GM12875 (cell line): ENCODE data around the gene LDB2.

ENCODE experiments used
- H3K4me3 ChIP-seq: one replicate; pipeline ENCODE4 v1.5.1; 2011; ENCODE audit warnings: low read depth, low read length, control low read depth
- CTCF ChIP-seq: IDR thresholded peaks from 2 replicates; pipeline ENCODE4 v1.5.1; 2011; ENCODE audit warnings: low read depth, mild to moderate bottlenecking, control low read depth, inconsistent platforms, low read length, moderate library complexity, borderline replicate concordance; ENCODE audit not compliant: insufficient read depth

Gene LDB2

GRCh38 chr4:16598597-16599206 is 299.7 kb downstream of the LDB2 start:
- H3K4me3 ChIP-seq = no peak overlapping the region
- no peak for TF ChIP-seq CTCF

- H3K4me3 ChIP-seq = no peak overlapping the region
- no peak for TF ChIP-seq CTCF
Measured at GRCh38 chr4:16597845-16598596, 300.4 kb downstream of the LDB2 start.

GRCh38 chr4:16597443-16597842 is 301.0 kb downstream of the LDB2 start:
- no peak overlapping the region for H3K4me3 ChIP-seq
- TF ChIP-seq CTCF = no peak

GRCh38 chr4:16596267-16596666 is 302.2 kb downstream of the LDB2 start:
- TF ChIP-seq CTCF = no peak
- H3K4me3 ChIP-seq = no peak overlapping the region

GRCh38 chr4:16594128-16594527 is 304.3 kb downstream of the LDB2 start:
- TF ChIP-seq CTCF = no peak
- H3K4me3 ChIP-seq = no peak overlapping the region

GRCh38 chr4:16593386-16593785 is 305.1 kb downstream of the LDB2 start:
- no peak overlapping the region for H3K4me3 ChIP-seq
- TF ChIP-seq CTCF = no peak

GRCh38 chr4:16591272-16591826 is 307.1 kb downstream of the LDB2 start:
- no peak for TF ChIP-seq CTCF
- H3K4me3 ChIP-seq = no peak overlapping the region
